ENCODE data around the gene TBC1D2B. TPM values are rescaled to one million over a fixed set of nuclear protein-coding genes. Genes with fewer than 3 reads are reported as not detected.

Gene TBC1D2B
- total RNA-seq, 1 experiment from 2014 or later = 17.6 TPM

DNA sequence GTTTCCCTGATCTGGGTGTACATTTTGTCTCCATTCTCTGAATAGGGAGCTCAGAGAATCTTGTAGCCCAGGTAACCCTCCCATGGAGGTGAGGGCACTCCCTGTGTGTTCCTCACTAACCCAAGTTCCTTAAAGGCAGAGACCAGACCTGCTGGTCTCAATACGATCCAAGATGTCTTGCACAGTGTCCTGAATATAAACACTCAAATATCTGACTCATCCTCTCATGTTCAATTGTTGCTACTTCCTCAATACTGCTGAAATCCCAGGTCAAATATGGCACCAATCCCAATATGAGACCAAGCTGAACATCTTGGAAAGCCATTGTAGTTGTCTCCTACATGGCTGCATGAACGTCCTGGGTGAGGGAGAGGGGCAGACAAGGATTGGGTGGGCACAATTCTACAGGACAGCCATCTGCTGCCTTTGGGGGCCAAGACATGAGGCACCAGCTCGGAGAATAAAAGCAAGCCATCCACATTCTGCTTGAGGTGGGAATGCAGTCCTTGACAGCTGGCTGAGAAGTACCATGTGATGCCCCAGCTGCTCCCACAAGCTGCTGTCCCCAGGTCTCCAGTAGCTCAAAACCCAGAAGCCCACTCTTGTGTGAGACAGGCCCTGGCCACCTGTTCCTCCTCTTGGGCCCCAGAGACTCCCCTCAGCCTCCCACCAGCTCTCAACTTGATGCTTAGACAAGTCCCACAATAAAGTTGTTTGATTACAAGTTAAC, 18.2 kb downstream of the TBC1D2B start:
- H3K4me1 Mint-ChIP-seq = peaks cover 18 to 19% of the 10 kb centered on the region in 2 experiments
- H3K23ac ChIP-seq (ENCODE audit: insufficient read length, low read depth, low read length) = no peak overlapping the region
- no peaks in the 10 kb centered on the region for H3K4me1 ChIP-seq (ENCODE audit: insufficient read depth, low read length)
- no peak overlapping the region for H3K14ac ChIP-seq (ENCODE audit: insufficient read depth, low read length)
- TF ChIP-seq, protein P1, sequence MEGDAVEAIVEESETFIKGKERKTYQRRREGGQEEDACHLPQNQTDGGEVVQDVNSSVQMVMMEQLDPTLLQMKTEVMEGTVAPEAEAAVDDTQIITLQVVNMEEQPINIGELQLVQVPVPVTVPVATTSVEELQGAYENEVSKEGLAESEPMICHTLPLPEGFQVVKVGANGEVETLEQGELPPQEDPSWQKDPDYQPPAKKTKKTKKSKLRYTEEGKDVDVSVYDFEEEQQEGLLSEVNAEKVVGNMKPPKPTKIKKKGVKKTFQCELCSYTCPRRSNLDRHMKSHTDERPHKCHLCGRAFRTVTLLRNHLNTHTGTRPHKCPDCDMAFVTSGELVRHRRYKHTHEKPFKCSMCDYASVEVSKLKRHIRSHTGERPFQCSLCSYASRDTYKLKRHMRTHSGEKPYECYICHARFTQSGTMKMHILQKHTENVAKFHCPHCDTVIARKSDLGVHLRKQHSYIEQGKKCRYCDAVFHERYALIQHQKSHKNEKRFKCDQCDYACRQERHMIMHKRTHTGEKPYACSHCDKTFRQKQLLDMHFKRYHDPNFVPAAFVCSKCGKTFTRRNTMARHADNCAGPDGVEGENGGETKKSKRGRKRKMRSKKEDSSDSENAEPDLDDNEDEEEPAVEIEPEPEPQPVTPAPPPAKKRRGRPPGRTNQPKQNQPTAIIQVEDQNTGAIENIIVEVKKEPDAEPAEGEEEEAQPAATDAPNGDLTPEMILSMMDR (conservative IDR thresholded peaks at IDR 0.05) = no peak
- H3K23me2 ChIP-seq (ENCODE audit: insufficient read length, low read depth, low read length, poor library complexity, severe bottlenecking) = no peaks in the 10 kb centered on the region
- no peak overlapping the region for H3K4me2 ChIP-seq (ENCODE audit: insufficient read depth, insufficient read length, low read length)
- H3K9ac ChIP-seq (ENCODE audit: extremely low read depth, insufficient read length, low read length) = no peak overlapping the region
- H4K8ac ChIP-seq (replicated peaks; ENCODE audit: insufficient read length, low read depth, low read length) = no peak overlapping the region
- no peaks in the 10 kb centered on the region for H3K36me3 Mint-ChIP-seq (ENCODE audit: insufficient read depth in 1 of 3, low read depth in 3 of 3)
- H3T11ph ChIP-seq (ENCODE audit: low read length) = no peak overlapping the region
- H2BK120ac ChIP-seq (ENCODE audit: low read depth, low read length, poor library complexity, severe bottlenecking) = no peak overlapping the region
- no peak overlapping the region for H3K4ac ChIP-seq (ENCODE audit: low read depth, low read length)
- no peak overlapping the region for H2BK20ac ChIP-seq (ENCODE audit: low read depth, low read length, poor library complexity, severe bottlenecking)
- no peaks in the 10 kb centered on the region for H3K9me3 Mint-ChIP-seq
- no peaks in the 10 kb centered on the region for H3K27me3 ChIP-seq (ENCODE audit: insufficient read depth, low read length)
- no peak overlapping the region for H2BK15ac ChIP-seq (ENCODE audit: low read depth, low read length)
- no peak overlapping the region for H2BK5ac ChIP-seq (ENCODE audit: insufficient read length, low read length)
- H4K91ac ChIP-seq (ENCODE audit: insufficient read length, low read depth, low read length) = no peak overlapping the region
- H2AK5ac ChIP-seq (ENCODE audit: insufficient read length, low read length) = no peak overlapping the region
- no peak overlapping the region for H3K18ac ChIP-seq (ENCODE audit: insufficient read length, low read depth, low read length)
- H2BK12ac ChIP-seq (ENCODE audit: insufficient read length, low read depth, low read length) = no peak overlapping the region
- no peaks in the 10 kb centered on the region for H4K20me1 ChIP-seq (ENCODE audit: control insufficient read depth, insufficient read depth, insufficient read length)
- no peaks in the 10 kb centered on the region for H3K9me3 ChIP-seq (ENCODE audit: control insufficient read depth, low read depth, low read length)
- no peak overlapping the region for H2AFZ ChIP-seq (ENCODE audit: low read length)
- no peaks in the 10 kb centered on the region for H3K27me3 Mint-ChIP-seq (ENCODE audit: low read depth)
- no peak overlapping the region for H3K56ac ChIP-seq (ENCODE audit: insufficient read length, low read depth, low read length)
- no peak overlapping the region for H4K5ac ChIP-seq (ENCODE audit: insufficient read length, low read depth, low read length)
- no peak overlapping the region for H3K27ac Mint-ChIP-seq
- no peak overlapping the region for H3K27ac ChIP-seq (ENCODE audit: insufficient read length, low read depth, low read length)
- no peak for DNase-seq
- peaks cover 3% of the 10 kb centered on the region; the same call in 1 of the 2 replicates for H3K79me2 ChIP-seq (ENCODE audit: insufficient read depth, low read length)
- no CpG with 5 or more reads among the region's 3 CpGs for WGBS (ENCODE audit: extremely low coverage, insufficient read length, low lambda C conversion rate)
- no peak overlapping the region; a peak in 1 of 5 replicates for H3K4me3 Mint-ChIP-seq
- H3K79me1 ChIP-seq (ENCODE audit: insufficient read depth, low read depth, low read length, poor library complexity, severe bottlenecking) = no peaks in the 10 kb centered on the region

Measured in H9 (cell line).